HG03521 (cell line): ENCODE measurements around the gene MTMR2.

Experiments
- ATAC-seq: cut with Tn5 transposase; IDR thresholded peaks from one replicate; pipeline ENCODE4 v1.9.1; 2021; ENCODE audit warnings: mild to moderate bottlenecking, moderate library complexity; ENCODE audit not compliant: unreplicated experiment

Gene MTMR2

GRCh38 chr11:95923728-95924413 is at the start of gene MTMR2:
Gene MTMR2, minus strand, starts transcription at chr11:95924107. Its CDS starts 153 bp downstream, at chr11:95923954.
- ATAC-seq = peak; percentile 99

- no peak for ATAC-seq
Observed at GRCh38 chr11:95972060-95972459, 48.2 kb upstream of the MTMR2 start.

GRCh38 chr11:95968585-95968984 is 44.7 kb upstream of the MTMR2 start:
- no peak for ATAC-seq

- ATAC-seq = no peak
Observed at GRCh38 chr11:95964281-95964680, 40.4 kb upstream of the MTMR2 start.

- no peak for ATAC-seq
Observed at GRCh38 chr11:95961758-95962157, 37.9 kb upstream of the MTMR2 start.

- ATAC-seq = no peak
Observed at GRCh38 chr11:95950905-95951304, 27.0 kb upstream of the MTMR2 start.

GRCh38 chr11:95948637-95949036 is 24.7 kb upstream of the MTMR2 start:
- ATAC-seq = no peak

- ATAC-seq = no peak
Observed at GRCh38 chr11:95944623-95945022, 20.7 kb upstream of the MTMR2 start.

- ATAC-seq = no peak
Observed at GRCh38 chr11:95943546-95943945, 19.6 kb upstream of the MTMR2 start.

- ATAC-seq = no peak
Observed at GRCh38 chr11:95939091-95939490, 15.2 kb upstream of the MTMR2 start.

GRCh38 chr11:95937358-95937757 is 13.5 kb upstream of the MTMR2 start:
- no peak for ATAC-seq

- ATAC-seq = no peak
Observed at GRCh38 chr11:95933594-95933993, 9.7 kb upstream of the MTMR2 start.

GRCh38 chr11:95931916-95932315 is 8.0 kb upstream of the MTMR2 start:
- no peak for ATAC-seq

- ATAC-seq = no peak
Observed at GRCh38 chr11:95930948-95931347, 7.0 kb upstream of the MTMR2 start.

GRCh38 chr11:95926726-95927125 is 2.8 kb upstream of the MTMR2 start:
- no peak for ATAC-seq

- no peak for ATAC-seq
Observed at GRCh38 chr11:95925011-95925410, 1.1 kb upstream of the MTMR2 start.

GRCh38 chr11:95924414-95924760 is 480 bp upstream of the MTMR2 start:
- no peak for ATAC-seq

- no peak for ATAC-seq
Observed at GRCh38 chr11:95923439-95923727, 524 bp downstream of the MTMR2 start.

GRCh38 chr11:95922536-95923438 is 1.1 kb downstream of the MTMR2 start:
- ATAC-seq = no peak

GRCh38 chr11:95922099-95922498 is 1.8 kb downstream of the MTMR2 start:
- ATAC-seq = no peak

- ATAC-seq = no peak
Observed at GRCh38 chr11:95920460-95921105, 3.3 kb downstream of the MTMR2 start.

GRCh38 chr11:95919514-95919913 is 4.4 kb downstream of the MTMR2 start:
- ATAC-seq = no peak
